HEK293 (cell line): Measurements from ENCODE around the gene GEMIN7.

Experiments used
- CTCF ChIA-PET: fragments of 350-600 bp; formaldehyde crosslinking; extraction: SDS; loops from one replicate; lab custom pipeline; 2021; ENCODE audit warnings: antibody characterized with exemption; lab: Yijun Ruan, JAX
- POLR2A ChIA-PET: fragments of 300-600 bp; formaldehyde crosslinking; extraction: SDS; loops from one replicate; lab custom pipeline; 2020; ENCODE audit warnings: antibody characterized with exemption, inconsistent platforms; lab: Yijun Ruan, JAX
- H3K27ac ChIP-seq: fragments of 200-500 bp; sonication (Bioruptor generic); 2 replicates; pipeline ENCODE4 v1.5.1; 2014; ENCODE audit warnings: low read depth, low read length, control low read depth, inconsistent platforms; ENCODE audit errors: extremely low read depth
- H3K36me3 ChIP-seq, 2 experiments: fragments of 200-500 bp in 1 of 2; sonication (Bioruptor generic) in 1 of 2; 1 replicate in 1 of 2; 2 replicates in 1 of 2; pipeline ENCODE4 v1.5.1; 2014 to 2017; ENCODE audit warnings: inconsistent platforms in 2 of 2, low read length in 2 of 2; ENCODE audit not compliant: control insufficient read depth in 2 of 2, insufficient read depth in 1 of 2
- H3K4me1 ChIP-seq: fragments of 200-500 bp; sonication (Bioruptor generic); 2 replicates; pipeline ENCODE4 v1.5.1; 2014; ENCODE audit warnings: mild to moderate bottlenecking, low read length, inconsistent platforms; ENCODE audit not compliant: control insufficient read depth, insufficient read depth
- H3K4me3 ChIP-seq: 2 replicates; pipeline ENCODE4 v1.5.1; 2011; ENCODE audit warnings: low read depth, mild to moderate bottlenecking, control low read depth, low read length, moderate library complexity
- H3K9me3 ChIP-seq: fragments of 200-500 bp; sonication (Bioruptor generic); 2 replicates; pipeline ENCODE4 v1.5.1; 2014; ENCODE audit warnings: low read depth, low read length, inconsistent platforms; ENCODE audit not compliant: control insufficient read depth, insufficient read depth
- AEBP2 ChIP-seq: fragments of 450-650 bp; formaldehyde crosslinking; IDR thresholded peaks from 2 replicates; pipeline ENCODE4 v1.5.1; 2016; ENCODE audit warnings: missing biosample characterization, missing genetic modification characterization, borderline replicate concordance
- HIC1 ChIP-seq: fragments of 450-650 bp; formaldehyde crosslinking; IDR thresholded peaks from 2 replicates; pipeline ENCODE4 v1.5.1; 2016; ENCODE audit warnings: missing biosample characterization, missing genetic modification characterization
- PRDM4 ChIP-seq: fragments of 450-650 bp; formaldehyde crosslinking; IDR thresholded peaks from 2 replicates; pipeline ENCODE4 v1.5.1; 2017; ENCODE audit warnings: missing biosample characterization, missing genetic modification characterization
- REST ChIP-seq: fragments of 450-650 bp; formaldehyde crosslinking; IDR thresholded peaks from 2 replicates; pipeline ENCODE4 v1.5.1; 2016; ENCODE audit warnings: missing biosample characterization, missing genetic modification characterization
- SP2 ChIP-seq: fragments of 450-650 bp; formaldehyde crosslinking; IDR thresholded peaks from 2 replicates; pipeline ENCODE4 v1.5.1; 2016; ENCODE audit warnings: missing biosample characterization, missing genetic modification characterization
- ZFP69B ChIP-seq: fragments of 450-650 bp; formaldehyde crosslinking; IDR thresholded peaks from 2 replicates; pipeline ENCODE4 v1.5.1; 2016; ENCODE audit warnings: missing biosample characterization, missing genetic modification characterization
- ZNF302 ChIP-seq: fragments of 450-650 bp; formaldehyde crosslinking; IDR thresholded peaks from 2 replicates; pipeline ENCODE4 v1.5.1; 2016; ENCODE audit warnings: missing biosample characterization, missing genetic modification characterization, low read depth
- ZNF514 ChIP-seq: fragments of 450-650 bp; formaldehyde crosslinking; IDR thresholded peaks from 2 replicates; pipeline ENCODE4 v1.5.1; 2016; ENCODE audit warnings: missing biosample characterization, missing genetic modification characterization
- ZNF530 ChIP-seq: fragments of 450-650 bp; formaldehyde crosslinking; IDR thresholded peaks from 2 replicates; pipeline ENCODE4 v1.5.1; 2016; ENCODE audit warnings: low read depth, missing biosample characterization, missing genetic modification characterization
- ZNF544 ChIP-seq: fragments of 450-650 bp; formaldehyde crosslinking; IDR thresholded peaks from 2 replicates; pipeline ENCODE4 v1.5.0; 2017; ENCODE audit warnings: missing biosample characterization, missing genetic modification characterization
- ZNF596 ChIP-seq: fragments of 450-650 bp; IDR thresholded peaks from 2 replicates; pipeline ENCODE4 v1.5.0; 2018; ENCODE audit warnings: missing biosample characterization, mild to moderate bottlenecking, missing genetic modification characterization, moderate library complexity
- ZNF626 ChIP-seq: fragments of 450-650 bp; sonication (Bioruptor Pico); formaldehyde crosslinking; IDR thresholded peaks from 2 replicates; pipeline ENCODE4 v1.5.1; 2018; ENCODE audit warnings: missing biosample characterization, missing genetic modification characterization, inconsistent platforms
- ZNF776 ChIP-seq: fragments of 450-650 bp; formaldehyde crosslinking; IDR thresholded peaks from 2 replicates; pipeline ENCODE4 v1.5.0; 2017; ENCODE audit warnings: missing biosample characterization, missing genetic modification characterization, borderline replicate concordance
- ZNF837 ChIP-seq: fragments of 450-650 bp; formaldehyde crosslinking; IDR thresholded peaks from 2 replicates; pipeline ENCODE4 v1.5.1; 2016; ENCODE audit warnings: missing biosample characterization, missing genetic modification characterization

The GEMIN7 gene

GRCh38 chr19:45045671-45046353 lies 33.2 kb upstream of the GEMIN7 start (continued):
- TF ChIP-seq ZFP69B (tag by site-specific recombination) (no peak), AEBP2 (tag by site-specific recombination) (no peak), ZNF544 (no peak), ZNF776 (tag by site-specific recombination) (no peak), ZNF626 (tag by site-specific recombination) (no peak), ZNF514 (tag by site-specific recombination) (no peak), ZNF837 (no peak), ZNF302 (tag by site-specific recombination) (no peak), SP2 (no peak), HIC1 (tag by site-specific recombination) (no peak)

GRCh38 chr19:45046355-45046754 lies 32.7 kb upstream of the GEMIN7 start:
- TF ChIP-seq PRDM4 (tag by site-specific recombination) (no peak), ZNF596 (tag by site-specific recombination) (no peak), ZNF530 (tag by site-specific recombination) (no peak), REST (tag by site-specific recombination) (no peak)
- H3K9me3 ChIP-seq, result no peaks in the 10 kb centered on the region
- H3K4me3 ChIP-seq, result no peak overlapping the region
- ChIA-PET CTCF (interaction anchor here (0.6 to 9.8 kb wide), 7 partner anchors 12 to 1300 kb away, joined by 3 to 65 read pairs (median 3); no protein-coding TSS in a partner anchor), POLR2A (interaction anchor here (0.6 to 1.1 kb wide), 2 partner anchors 17 to 131 kb away, joined by 3 to 9 read pairs; no protein-coding TSS in a partner anchor)
- no peak overlapping the region; the same call in 1 of the 2 replicates for H3K27ac ChIP-seq
- peaks cover 59 to 72% of the 10 kb centered on the region in 2 experiments for H3K36me3 ChIP-seq
- H3K4me1 ChIP-seq, result no peaks in the 10 kb centered on the region
